ENCODE measurements around the gene INPP5D.
"Not testable (repeated sequence)": the region's sequence is repeated elsewhere in the genome, so short reads cannot be mapped to it uniquely, and the experiment has no call there.

Gene INPP5D

GRCh38 chr2:233142355-233142897, 82.3 kb downstream of the INPP5D start:
- no peak for DNase-seq (ENCODE audit: low read depth)

DNA sequence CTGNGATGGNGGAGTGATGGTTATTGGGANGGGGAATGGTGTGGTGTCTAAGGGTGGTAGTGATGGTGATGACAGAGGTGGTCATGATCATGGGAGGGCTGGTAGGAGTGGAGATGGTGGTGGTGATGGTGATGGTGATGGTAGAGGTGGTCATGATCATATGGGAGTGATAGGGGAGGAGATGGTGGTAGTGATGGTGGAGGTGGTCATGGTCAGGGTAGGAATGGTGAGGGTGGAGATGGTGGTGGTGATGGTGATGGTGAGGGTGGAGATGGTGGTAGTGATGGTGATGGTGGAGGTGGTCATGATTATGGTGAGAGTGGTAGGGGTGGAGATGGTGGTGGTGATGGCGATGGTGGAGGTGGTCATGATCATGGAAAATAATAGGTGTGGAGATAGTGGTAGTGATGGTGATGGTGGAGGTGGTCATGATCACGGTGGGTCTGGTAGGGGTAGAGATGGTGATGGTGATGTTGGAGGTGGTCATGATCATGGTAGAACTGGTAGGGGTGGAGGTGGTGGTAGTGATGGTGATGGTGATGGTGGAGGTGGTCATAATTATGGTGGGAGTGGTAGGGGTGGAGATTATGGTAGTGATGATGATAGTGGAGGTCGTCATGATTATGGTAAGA, 83.7 kb downstream of the INPP5D start:
- no peak for DNase-seq (ENCODE audit: low read depth)

- DNase-seq (ENCODE audit: low read depth) = no peak
Measured at GRCh38 chr2:233145726-233146125, 85.6 kb downstream of the INPP5D start.

DNA sequence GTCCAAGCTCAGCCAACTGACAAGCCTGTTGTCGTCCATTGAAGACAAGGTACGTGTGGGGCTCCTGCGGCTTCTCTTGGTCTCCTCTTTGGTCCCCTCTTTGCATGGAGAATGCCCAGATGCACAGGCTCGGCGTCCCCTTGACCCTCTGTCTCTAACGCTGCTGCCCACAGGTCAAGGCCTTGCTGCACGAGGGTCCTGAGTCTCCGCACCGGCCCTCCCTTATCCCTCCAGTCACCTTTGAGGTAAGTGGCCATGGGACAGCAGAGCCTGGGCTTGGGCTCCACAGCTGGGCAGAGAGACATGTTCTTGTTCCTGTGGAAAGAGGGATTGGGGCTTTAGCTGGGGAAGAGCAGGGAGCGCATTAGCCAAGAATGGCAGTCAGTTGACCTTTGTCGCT, 86.1 kb downstream of the INPP5D start:
- DNase-seq (ENCODE audit: low read depth) = no peak

DNA sequence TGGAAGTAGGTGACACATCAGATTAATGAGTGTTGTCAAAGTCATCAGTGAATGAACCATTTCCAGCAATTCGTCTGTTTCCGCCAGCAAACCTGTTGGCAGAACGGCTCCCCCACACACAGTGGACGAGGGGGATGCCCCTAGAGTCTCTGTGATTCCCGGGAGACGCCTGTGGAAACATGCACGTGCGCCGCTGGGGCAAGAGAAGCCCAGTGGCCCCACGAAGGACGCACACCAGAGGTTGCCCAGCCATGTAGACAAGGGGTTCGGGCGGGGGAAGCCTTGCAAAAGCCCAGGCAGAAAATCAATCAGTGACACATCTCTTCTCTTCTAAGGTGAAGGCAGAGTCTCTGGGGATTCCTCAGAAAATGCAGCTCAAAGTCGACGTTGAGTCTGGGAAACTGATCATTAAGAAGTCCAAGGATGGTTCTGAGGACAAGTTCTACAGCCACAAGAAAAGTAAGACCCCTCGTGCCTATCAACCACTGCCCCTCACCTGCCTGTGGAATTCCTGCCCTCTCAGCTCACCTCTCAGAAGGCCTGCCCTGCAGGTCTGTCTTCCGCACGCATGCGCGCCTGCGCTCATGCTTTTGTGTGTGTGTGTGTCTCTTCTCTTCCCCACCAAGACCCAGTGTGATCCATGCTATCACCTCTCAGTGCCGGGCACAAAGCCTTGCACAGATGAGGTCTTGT, 87.1 kb downstream of the INPP5D start:
- no peak for DNase-seq (ENCODE audit: low read depth)

- DNase-seq (ENCODE audit: low read depth) = no peak
Measured at GRCh38 chr2:233147829-233148167, 87.7 kb downstream of the INPP5D start.

- DNase-seq (ENCODE audit: low read depth) = no peak
Measured at GRCh38 chr2:233148354-233148753, 88.2 kb downstream of the INPP5D start.

- no peak for DNase-seq (ENCODE audit: low read depth)
Measured at GRCh38 chr2:233152541-233152940, 92.4 kb downstream of the INPP5D start.

DNA sequence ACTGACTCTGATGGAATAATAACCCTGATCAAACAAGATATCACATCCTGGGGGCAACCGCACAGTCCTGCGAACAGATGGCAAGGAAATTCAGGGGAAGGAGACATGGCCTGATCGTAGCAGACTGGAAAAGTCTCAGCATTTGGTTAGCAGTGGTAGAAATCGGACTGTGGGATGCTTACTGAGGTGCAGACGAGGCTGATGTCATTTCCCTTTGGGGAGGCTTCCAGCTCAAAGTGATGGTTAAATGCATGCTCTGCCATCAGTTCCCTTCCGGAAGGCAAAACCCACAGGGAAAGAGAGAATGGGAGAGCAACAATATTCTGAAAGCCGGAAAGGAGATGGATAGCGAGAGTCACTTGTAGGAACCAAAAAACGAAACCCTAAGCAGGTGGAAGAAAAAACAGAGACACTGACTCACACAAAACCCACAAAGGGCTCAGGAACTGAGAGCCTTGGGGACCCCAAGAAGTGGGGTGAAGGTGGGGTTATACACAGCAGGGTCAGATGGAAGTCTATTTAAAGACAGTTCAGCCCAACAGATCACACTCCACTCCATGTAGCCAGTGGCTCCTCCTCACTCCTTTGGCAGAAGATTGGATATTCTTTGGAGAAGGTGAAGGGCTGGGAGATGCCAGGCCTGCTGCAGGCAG, 93.1 kb downstream of the INPP5D start:
- no peak for DNase-seq (ENCODE audit: low read depth)

- DNase-seq (ENCODE audit: low read depth) = no peak
Measured at GRCh38 chr2:233156001-233156400, 95.9 kb downstream of the INPP5D start.

GRCh38 chr2:233156461-233156860, 96.3 kb downstream of the INPP5D start:
- not testable (repeated sequence) for DNase-seq (ENCODE audit: low read depth)

GRCh38 chr2:233161730-233162129, 101.6 kb downstream of the INPP5D start:
- no peak for DNase-seq (ENCODE audit: low read depth)

GRCh38 chr2:233162770-233163169, 102.6 kb downstream of the INPP5D start:
- DNase-seq (ENCODE audit: low read depth) = no peak

GRCh38 chr2:233163486-233164103, 103.5 kb downstream of the INPP5D start:
- DNase-seq (ENCODE audit: low read depth) = no peak

DNA sequence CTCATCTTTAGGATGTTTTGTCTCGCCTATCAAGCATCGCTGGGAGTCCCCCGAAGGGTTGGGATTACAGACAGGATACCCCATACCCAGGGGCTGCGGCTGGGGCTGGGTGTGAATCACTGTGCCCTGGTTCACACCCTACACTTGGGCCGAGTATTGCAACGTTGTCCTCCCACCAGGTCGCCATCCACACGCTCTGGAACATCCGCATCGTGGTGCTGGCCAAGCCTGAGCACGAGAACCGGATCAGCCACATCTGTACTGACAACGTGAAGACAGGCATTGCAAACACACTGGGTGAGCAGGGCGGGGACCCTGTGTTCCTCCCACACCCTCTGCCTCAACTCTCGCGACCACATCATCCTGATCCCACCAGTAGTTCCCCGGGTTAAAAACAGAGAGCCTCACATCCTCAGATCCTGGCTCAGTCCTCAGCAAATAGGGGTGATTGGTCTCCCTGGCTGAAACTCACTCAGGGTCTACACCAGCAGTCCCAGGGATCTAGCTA, 104.0 kb downstream of the INPP5D start:
- no peak for DNase-seq (ENCODE audit: low read depth)

- DNase-seq (ENCODE audit: low read depth) = no peak
Measured at GRCh38 chr2:233164967-233165366, 104.8 kb downstream of the INPP5D start.

GRCh38 chr2:233165543-233165894, 105.4 kb downstream of the INPP5D start:
- no peak for DNase-seq (ENCODE audit: low read depth)

- DNase-seq (ENCODE audit: low read depth) = peak; percentile 0
Measured at GRCh38 chr2:233165895-233166661, 105.9 kb downstream of the INPP5D start.

GRCh38 chr2:233168445-233168844, 108.3 kb downstream of the INPP5D start:
- no peak for DNase-seq (ENCODE audit: low read depth)

- DNase-seq (ENCODE audit: low read depth) = no peak
Measured at GRCh38 chr2:233168919-233169318, 108.8 kb downstream of the INPP5D start.

DNA sequence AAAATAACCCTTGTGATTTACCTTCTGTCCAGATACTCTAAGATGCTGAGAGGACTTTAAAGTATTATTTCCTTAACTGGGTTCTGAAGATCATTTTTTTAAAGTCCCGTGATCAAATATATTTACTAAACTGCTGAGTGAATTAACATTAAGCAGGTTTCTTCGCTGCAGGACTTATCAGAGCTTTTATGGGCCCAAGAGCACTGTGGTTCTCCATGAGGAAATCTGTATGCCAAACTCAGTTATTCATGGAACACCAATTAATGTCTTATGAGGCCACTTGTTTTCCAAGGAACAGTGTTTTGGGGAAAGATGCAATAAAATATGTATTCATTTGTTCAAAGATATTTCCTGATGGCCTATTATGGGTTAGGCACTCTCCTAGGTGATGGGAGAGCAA, 111.2 kb downstream of the INPP5D start:
- DNase-seq (ENCODE audit: low read depth) = no peak

GRCh38 chr2:233173115-233173514, 113.0 kb downstream of the INPP5D start:
- DNase-seq (ENCODE audit: low read depth) = no peak

Data from HS-27A (cell line).